ENCODE results near the gene TACC2. TPM values are rescaled to one million over a fixed set of nuclear protein-coding genes. Genes with fewer than 3 reads are reported as not detected.

The TACC2 gene
- total RNA-seq, 1 donor from 2014 or later: 11.2 TPM

DNA sequence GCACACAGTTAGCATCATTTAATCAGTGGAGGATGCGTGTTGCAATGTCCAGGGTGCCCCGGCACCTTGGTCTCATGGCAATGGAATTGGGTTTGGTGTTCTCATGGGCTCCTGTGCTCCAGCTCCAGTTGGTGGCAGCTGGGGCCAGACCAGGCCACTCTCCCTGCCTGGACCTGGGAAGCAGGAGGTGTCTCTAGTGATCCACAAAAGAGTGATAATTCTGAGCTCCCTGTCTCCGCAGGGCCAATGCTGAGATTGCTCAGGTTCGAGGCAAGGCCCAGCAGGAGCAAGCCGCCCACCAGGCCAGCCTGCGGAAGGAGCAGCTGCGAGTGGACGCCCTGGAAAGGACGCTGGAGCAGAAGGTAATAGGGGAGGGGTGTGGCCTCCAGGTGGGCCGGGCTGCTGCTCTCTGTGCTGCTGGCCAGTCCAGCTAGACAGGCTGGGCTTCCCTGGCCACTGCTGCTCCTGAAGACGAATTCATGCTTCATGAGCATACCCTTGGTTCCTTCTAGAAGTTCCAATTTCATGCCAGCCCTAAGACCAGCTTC, 260.4 kb downstream of the TACC2 start:
- no peak for DNase-seq (ENCODE audit: low read depth)

DNA sequence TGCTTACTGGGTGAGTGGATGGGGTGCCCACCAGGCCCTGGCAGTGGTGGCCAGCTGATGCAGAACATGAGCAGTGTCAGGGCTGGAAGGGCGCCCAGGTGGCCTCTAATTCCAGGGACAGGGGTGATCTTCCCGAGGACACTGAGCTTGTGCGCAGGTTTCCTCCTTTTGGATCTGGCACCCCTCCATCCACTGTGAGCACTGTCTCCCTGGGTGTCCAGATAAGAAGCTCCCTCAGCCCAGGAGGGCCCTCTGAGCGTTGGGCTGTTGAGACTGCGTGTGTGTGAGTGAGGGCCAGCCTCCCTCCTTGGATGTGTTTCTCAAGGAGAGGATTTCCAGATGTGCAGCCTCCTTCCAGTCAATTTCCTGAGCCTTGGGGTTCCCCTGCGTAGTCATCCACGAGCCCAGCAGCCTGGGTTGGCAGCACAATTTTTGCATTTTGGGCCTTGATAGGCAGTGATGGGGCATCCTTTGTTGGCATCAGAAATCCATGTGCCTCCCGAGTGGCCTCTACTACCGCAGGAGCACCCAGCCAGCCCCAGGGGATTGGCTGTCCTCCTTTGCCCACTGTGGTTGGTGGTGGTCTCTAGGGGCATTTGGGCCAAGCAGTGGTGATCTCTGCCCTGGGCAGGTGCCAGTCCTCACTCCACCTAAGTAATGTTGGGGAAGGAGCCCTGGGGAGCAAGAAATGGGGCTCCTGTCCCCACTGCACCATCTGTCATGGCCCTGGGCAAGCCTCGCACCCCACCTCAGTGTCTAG, 261.2 kb downstream of the TACC2 start:
- DNase-seq (ENCODE audit: low read depth): no peak

DNA sequence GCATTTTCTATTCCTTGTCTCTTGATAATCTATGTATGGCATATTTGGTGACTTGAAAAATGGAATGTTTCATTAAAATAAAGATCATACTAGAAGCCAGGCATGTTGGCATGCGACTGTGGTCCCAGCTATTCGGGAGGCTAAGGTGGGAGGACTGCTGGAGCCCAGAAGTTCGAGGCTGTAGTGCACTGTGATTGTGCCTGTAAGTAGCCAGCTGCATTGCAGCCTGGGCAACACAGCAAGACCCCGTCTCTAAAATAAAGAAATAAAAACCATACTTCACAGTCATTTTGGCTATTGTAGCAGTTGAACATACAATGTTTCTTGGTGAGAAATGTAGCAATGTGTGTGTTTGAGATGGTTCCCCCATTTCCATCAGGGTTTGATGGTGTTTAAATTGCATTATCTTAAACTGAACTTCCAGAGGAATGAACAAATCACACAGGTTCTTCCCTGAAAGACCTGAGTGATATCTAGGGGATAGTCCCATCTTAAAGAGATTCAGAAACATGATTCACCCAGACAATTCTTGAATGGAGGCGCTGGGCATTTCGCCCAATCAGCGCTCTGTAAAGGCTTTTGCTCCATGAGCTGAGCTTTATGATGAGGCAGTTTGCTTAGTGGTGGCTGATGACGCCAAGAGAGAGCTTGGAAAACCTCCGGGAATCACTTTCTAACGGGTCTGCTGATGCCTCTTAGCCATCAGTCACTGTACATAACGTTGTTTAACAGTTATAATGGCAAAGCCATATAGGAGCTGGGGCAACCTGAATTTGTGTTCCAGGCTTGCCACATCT, 262.7 kb downstream of the TACC2 start:
- no peak for DNase-seq (ENCODE audit: low read depth)

- peak; percentile 20 for DNase-seq (ENCODE audit: low read depth)
Observed at GRCh38 chr10:122252805-122253204, 263.8 kb downstream of the TACC2 start.

DNA sequence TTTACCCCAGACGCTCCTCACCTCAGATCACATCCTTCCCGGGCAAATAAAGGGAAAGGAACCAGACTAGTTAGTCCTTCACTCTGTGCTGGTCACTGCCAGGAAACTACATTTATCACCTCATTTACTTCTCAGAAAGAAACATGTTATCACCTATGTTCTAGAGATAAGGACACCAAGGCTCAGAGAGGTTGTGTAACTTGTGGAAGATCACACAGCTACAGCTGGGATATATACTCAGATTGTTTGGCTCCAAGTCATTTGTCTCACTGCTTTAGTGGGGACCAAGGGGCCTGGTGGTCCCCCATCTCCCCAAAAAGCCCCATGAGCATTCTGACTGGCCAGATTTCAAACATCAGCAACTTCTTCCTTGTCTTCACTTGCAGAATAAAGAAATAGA, 264.6 kb downstream of the TACC2 start:
- DNase-seq (ENCODE audit: low read depth): no peak

GRCh38 chr10:122254831-122255230, 265.9 kb downstream of the TACC2 start:
- DNase-seq (ENCODE audit: low read depth): no peak

- no peak for DNase-seq (ENCODE audit: low read depth)
Observed at GRCh38 chr10:122255509-122256301, 266.7 kb downstream of the TACC2 start.

DNA sequence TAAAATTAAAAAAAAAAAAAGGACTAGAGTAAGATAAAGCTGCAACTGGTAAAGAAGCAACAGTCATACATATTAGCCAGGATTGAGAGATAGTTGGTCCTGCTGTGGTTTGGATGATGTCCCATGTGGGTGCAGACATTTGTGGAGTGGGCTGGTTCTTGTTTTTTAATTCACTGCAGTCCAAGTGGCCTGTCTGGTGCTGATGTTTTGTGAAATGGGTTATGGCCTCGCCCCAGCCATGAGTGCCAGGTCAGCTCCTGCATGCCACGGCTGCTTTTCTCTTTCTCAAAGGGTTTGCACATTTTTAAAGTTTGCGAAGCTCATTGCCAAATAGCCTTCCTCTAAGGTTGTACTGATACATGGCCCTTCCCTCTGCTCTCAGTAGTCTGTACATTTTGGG, 268.1 kb downstream of the TACC2 start:
- no peak for DNase-seq (ENCODE audit: low read depth)

DNA sequence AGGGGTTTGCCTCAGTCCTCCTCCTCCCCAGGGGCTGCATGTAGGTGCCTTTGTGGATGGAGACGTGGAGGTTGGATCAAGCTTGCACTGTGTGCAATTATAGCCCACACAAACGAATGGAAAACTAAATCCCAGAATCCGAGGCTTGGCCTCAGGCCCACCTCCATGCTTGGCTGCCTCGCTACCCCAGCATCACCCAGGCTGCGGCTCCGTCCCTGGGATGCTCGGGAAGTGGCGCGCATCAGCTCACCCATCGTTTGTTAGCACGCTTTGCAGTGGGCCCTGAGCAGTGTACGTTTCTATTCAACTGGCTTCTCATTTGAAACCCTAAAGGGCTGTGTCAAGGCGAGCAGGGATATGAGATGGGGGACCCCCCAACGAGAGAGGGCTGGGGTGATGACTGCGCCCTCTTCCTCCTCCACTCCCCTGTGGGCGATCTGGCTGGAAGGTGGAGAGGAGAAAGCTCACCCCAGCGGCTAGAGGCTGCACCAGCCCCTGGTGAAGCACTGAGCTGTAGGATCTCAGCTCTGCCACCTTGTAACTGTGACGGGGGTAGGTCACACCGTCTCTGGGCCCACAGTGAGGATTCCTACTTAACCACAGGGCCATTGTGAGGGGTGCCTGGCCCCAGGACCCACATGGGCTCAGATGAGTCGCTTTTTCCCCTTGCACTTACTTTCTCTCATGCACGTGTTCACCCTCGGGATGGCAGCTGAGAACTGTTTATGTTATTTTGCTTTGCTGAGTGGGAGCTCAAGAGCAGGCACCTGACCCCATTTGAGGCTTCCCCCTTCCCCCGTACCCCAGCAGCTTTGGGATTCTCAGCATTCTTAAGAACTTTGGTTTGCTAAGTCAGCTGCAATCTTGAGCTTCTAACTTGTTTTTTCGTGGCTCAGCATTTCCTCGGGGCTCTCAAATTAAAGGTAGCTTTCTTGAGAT, 269.4 kb downstream of the TACC2 start:
- peak; percentile 45 for DNase-seq (ENCODE audit: low read depth)

DNA sequence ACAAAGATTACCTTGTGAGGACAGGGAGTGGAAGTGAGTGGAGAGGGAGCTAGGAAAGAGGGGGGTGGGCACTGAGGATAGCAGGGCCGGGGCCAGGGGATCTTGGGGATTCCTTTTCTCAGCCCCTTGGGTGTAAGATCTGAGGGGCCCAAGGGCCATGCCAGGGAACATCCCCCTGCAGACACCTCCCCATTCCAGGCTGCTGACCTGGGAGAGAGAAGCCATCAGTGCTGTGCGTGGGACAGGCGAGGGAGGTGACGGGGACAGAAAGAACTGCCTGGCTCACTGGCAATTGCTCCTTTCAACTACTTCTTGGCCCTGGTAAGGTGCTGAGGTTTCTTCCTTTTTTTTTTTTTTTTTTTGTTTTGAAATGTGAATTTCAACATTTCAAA, 270.1 kb downstream of the TACC2 start:
- no peak for DNase-seq (ENCODE audit: low read depth)

GRCh38 chr10:122261584-122261983, 272.6 kb downstream of the TACC2 start:
- DNase-seq (ENCODE audit: low read depth): no peak

DNA sequence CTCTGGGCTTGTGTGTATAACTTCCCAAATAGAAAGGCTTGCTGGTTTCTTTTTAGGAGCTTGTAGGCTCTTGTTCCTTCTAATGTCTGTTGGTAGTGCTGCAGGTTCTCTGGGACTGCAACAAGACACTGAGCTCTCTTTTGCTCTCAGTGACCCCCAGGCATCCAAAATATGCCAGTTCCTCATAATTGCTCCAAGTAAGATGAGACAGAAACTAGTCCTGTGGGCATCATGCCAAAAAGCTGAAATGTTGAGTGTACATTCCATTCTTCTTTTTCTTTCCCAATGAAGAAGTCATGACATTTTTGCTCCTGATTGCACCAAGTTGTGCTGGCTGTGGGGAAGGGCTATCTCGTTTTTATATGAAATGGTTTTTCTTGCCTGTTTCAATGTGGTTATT, 275.0 kb downstream of the TACC2 start:
- peak; percentile 78 for DNase-seq (ENCODE audit: low read depth)

DNA sequence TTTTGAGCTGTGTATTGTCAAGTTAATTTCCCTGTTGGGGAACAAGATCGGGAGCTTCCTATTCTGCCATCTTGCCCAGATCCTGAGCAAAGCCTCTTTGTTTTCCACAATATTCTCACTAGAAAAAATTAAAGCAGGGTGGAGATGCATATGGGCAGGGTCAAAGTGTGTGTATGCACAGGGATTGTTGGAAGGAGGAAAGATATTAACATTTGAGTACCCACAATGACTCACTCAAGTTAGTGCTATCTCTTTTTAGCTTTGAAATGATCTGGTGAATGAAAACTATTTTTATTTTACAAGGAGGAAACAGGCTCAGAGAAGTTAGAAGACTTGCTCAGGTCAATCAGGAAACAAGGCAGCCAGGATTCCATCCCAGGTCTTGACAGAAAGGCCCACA, 275.5 kb downstream of the TACC2 start:
- no peak for DNase-seq (ENCODE audit: low read depth)

- no peak for DNase-seq (ENCODE audit: low read depth)
Observed at GRCh38 chr10:122264931-122265330, 276.0 kb downstream of the TACC2 start.

DNA sequence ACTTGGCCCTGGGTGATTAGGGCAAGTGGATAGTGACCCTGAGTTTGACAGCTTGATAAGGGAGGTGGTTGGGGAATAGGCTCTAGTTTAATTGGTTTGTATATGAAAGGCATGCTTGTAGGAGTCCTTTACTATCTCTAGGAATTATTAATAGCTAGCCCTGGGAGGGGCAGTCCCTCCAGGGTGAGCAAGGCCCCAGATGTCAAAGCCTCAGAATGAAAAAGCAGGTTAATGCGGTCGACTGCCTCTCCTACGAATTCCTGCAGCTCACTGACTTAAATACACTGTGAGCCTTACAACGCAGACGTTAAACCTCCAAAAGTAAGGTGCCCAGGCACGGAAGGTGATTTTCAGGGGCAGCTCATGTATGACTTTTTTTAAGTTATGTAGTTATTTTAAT, 276.9 kb downstream of the TACC2 start:
- peak; percentile 86 for DNase-seq (ENCODE audit: low read depth)

GRCh38 chr10:122267849-122268737, 279.1 kb downstream of the TACC2 start:
- DNase-seq (ENCODE audit: low read depth): no peak

DNA sequence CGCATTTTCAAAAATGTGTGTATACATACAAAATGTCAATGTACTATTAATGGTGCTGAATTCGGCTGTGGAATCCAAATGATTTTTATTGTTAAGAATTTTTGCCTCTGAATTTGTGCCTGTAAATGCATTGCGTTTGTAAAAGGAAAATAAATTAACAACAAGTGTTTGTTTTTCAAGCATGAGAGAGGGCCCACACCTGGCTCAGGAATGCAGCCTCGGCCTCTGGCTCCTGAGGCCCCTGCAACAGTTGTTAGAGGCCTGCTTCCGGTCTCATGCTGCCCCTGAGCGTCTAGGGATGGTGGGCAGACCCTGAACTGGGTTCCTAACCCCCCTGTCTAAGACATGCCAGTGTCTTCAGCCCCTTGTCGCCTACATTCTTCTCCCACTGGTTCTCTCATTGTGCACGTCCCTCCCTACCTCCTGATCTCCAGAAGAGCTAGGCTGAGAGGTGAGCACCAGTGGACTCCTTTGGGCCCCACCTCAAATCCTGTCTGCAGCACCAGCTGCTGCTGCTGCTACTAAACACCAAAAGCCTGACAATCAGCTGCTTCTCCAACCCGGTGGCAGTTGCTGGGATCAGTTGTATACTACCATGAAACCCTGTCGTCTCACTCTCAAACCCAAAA, 280.2 kb downstream of the TACC2 start:
- no peak for DNase-seq (ENCODE audit: low read depth)

GRCh38 chr10:122271076-122271475, 282.1 kb downstream of the TACC2 start, which contains the start of gene BTBD16:
BTBD16 (plus strand) TSS chr10:122271296; CDS start chr10:122275082, 3,786 bp downstream.
- DNase-seq (ENCODE audit: low read depth): no peak

- no peak for DNase-seq (ENCODE audit: low read depth)
Observed at GRCh38 chr10:122273966-122274545, 285.1 kb downstream of the TACC2 start.
